HL-60 (cell line): ENCODE results near the gene HNRNPC.
"Not testable (repeated sequence)": the region's sequence is repeated elsewhere in the genome, so short reads cannot be mapped to it uniquely, and the experiment has no call there.

Experiments
- CTCF ChIP-seq: IDR thresholded peaks from one replicate; pipeline ENCODE4 v1.5.1; 2011; ENCODE audit warnings: low read length, control low read depth, inconsistent platforms; ENCODE audit not compliant: insufficient read depth
- GABPA ChIP-seq: IDR thresholded peaks from 2 replicates; pipeline ENCODE4 v1.6.1; 2012; ENCODE audit warnings: low read depth
- POLR2AphosphoS5 ChIP-seq: IDR thresholded peaks from 2 replicates; pipeline ENCODE4 v1.6.1; 2012; ENCODE audit warnings: low read depth
- REST ChIP-seq: IDR thresholded peaks from 2 replicates; pipeline ENCODE4 v1.6.1; 2012; ENCODE audit warnings: low read depth; ENCODE audit not compliant: insufficient replicate concordance
- SPI1 ChIP-seq: IDR thresholded peaks from 2 replicates; pipeline ENCODE4 v1.6.1; 2012; ENCODE audit warnings: low read depth, mild to moderate bottlenecking, borderline replicate concordance

- TF ChIP-seq CTCF, GABPA, REST, POLR2AphosphoS5, SPI1: not testable (repeated sequence)
Observed at GRCh38 chr14:21212824-21213223, 56.4 kb downstream of the HNRNPC start.
